H9 (cell line): Measurements from ENCODE around the gene TBL3. TPM values are rescaled to one million over a fixed set of nuclear protein-coding genes. Genes with fewer than 3 reads are reported as not detected.

ENCODE experiments used
- DNase-seq: peaks from one replicate; pipeline ENCODE4 v3.0.0-alpha.2; 2017
- H2AFZ ChIP-seq: one replicate; pipeline ENCODE4 v1.6.1; 2013; ENCODE audit warnings: mild to moderate bottlenecking, low read length, control low read depth, moderate library complexity
- H2AK5ac ChIP-seq: 2 replicates; pipeline ENCODE4 v1.6.1; 2013; ENCODE audit warnings: low read length, control low read depth, mixed read lengths; ENCODE audit not compliant: insufficient read length
- H2BK120ac ChIP-seq: one replicate; pipeline ENCODE4 v1.6.1; 2013; ENCODE audit warnings: low read depth, mild to moderate bottlenecking, low read length, control low read depth, inconsistent platforms; ENCODE audit not compliant: poor library complexity, severe bottlenecking
- H2BK12ac ChIP-seq: 2 replicates; pipeline ENCODE4 v1.6.1; 2013; ENCODE audit warnings: low read length, control low read depth, mixed read lengths, low read depth; ENCODE audit not compliant: insufficient read length
- H2BK15ac ChIP-seq: 2 replicates; pipeline ENCODE4 v1.6.1; 2013; ENCODE audit warnings: low read depth, low read length, control low read depth
- H2BK20ac ChIP-seq: one replicate; pipeline ENCODE4 v1.6.1; 2013; ENCODE audit warnings: low read depth, mild to moderate bottlenecking, low read length, control low read depth, inconsistent platforms; ENCODE audit not compliant: poor library complexity, severe bottlenecking
- H2BK5ac ChIP-seq: 2 replicates; pipeline ENCODE4 v1.6.1; 2013; ENCODE audit warnings: low read length, control low read depth, mixed read lengths; ENCODE audit not compliant: insufficient read length
- H3K14ac ChIP-seq: 2 replicates; pipeline ENCODE4 v1.6.1; 2013; ENCODE audit warnings: low read length, control low read depth; ENCODE audit not compliant: insufficient read depth
- H3K18ac ChIP-seq: 2 replicates; pipeline ENCODE4 v1.6.1; 2013; ENCODE audit warnings: low read depth, mild to moderate bottlenecking, mixed read lengths, low read length, control low read depth; ENCODE audit not compliant: insufficient read length
- H3K23ac ChIP-seq: 2 replicates; pipeline ENCODE4 v1.6.1; 2013; ENCODE audit warnings: low read length, control low read depth, mixed read lengths, low read depth; ENCODE audit not compliant: insufficient read length
- H3K23me2 ChIP-seq: 2 replicates; pipeline ENCODE4 v1.6.1; 2013; ENCODE audit warnings: low read depth, mild to moderate bottlenecking, mixed read lengths, low read length, control low read depth; ENCODE audit not compliant: insufficient read length, poor library complexity, severe bottlenecking
- H3K27ac ChIP-seq: 2 replicates; pipeline ENCODE4 v1.5.1; 2013; ENCODE audit warnings: low read length, control low read depth, mixed read lengths, low read depth; ENCODE audit not compliant: insufficient read length
- H3K27me3 ChIP-seq: 2 replicates; pipeline ENCODE4 v1.6.1; 2013; ENCODE audit warnings: low read length, control low read depth, inconsistent platforms; ENCODE audit not compliant: insufficient read depth
- H3K4ac ChIP-seq: 2 replicates; pipeline ENCODE4 v1.6.1; 2013; ENCODE audit warnings: low read depth, mild to moderate bottlenecking, control low read depth, inconsistent platforms, low read length, moderate library complexity
- H3K4me1 ChIP-seq: 2 replicates; pipeline ENCODE4 v1.6.1; 2013; ENCODE audit warnings: low read length, control low read depth, inconsistent platforms; ENCODE audit not compliant: insufficient read depth
- H3K4me2 ChIP-seq: 2 replicates; pipeline ENCODE4 v1.6.1; 2013; ENCODE audit warnings: low read length, control low read depth, mixed read lengths; ENCODE audit not compliant: insufficient read length, insufficient read depth
- H3K56ac ChIP-seq: 2 replicates; pipeline ENCODE4 v1.6.1; 2013; ENCODE audit warnings: low read depth, mild to moderate bottlenecking, mixed read lengths, low read length, control low read depth; ENCODE audit not compliant: insufficient read length
- H3K79me1 ChIP-seq: 2 replicates; pipeline ENCODE4 v1.6.1; 2013; ENCODE audit warnings: low read depth, mild to moderate bottlenecking, moderate library complexity, low read length, control low read depth, inconsistent platforms; ENCODE audit not compliant: insufficient read depth, poor library complexity, severe bottlenecking
- H3K79me2 ChIP-seq: 2 replicates; pipeline ENCODE4 v1.6.1; 2013; ENCODE audit warnings: low read length, control low read depth, inconsistent platforms; ENCODE audit not compliant: insufficient read depth
- H3K9ac ChIP-seq: 2 replicates; pipeline ENCODE4 v1.6.1; 2013; ENCODE audit warnings: low read length, control low read depth, mixed read lengths; ENCODE audit not compliant: insufficient read length; ENCODE audit errors: extremely low read depth
- H3K9me3 ChIP-seq: one replicate; pipeline ENCODE4 v1.6.1; 2013; ENCODE audit warnings: low read depth, low read length, inconsistent platforms; ENCODE audit not compliant: control insufficient read depth
- H3T11ph ChIP-seq: one replicate; pipeline ENCODE4 v1.6.1; 2013; ENCODE audit warnings: mild to moderate bottlenecking, low read length, control low read depth, inconsistent platforms
- H4K20me1 ChIP-seq: one replicate; pipeline ENCODE4 v1.6.1; 2013; ENCODE audit not compliant: control insufficient read depth, insufficient read length, insufficient read depth
- H4K5ac ChIP-seq: 2 replicates; pipeline ENCODE4 v1.6.1; 2013; ENCODE audit warnings: low read depth, mild to moderate bottlenecking, mixed read lengths, low read length, control low read depth; ENCODE audit not compliant: insufficient read length
- H4K8ac ChIP-seq: replicated peaks from 2 replicates; pipeline ENCODE4 v1.6.1; 2013; ENCODE audit warnings: low read length, control low read depth, mixed read lengths, low read depth; ENCODE audit not compliant: insufficient read length
- H4K91ac ChIP-seq: 2 replicates; pipeline ENCODE4 v1.6.1; 2013; ENCODE audit warnings: low read depth, mild to moderate bottlenecking, moderate library complexity, mixed read lengths, low read length, control low read depth; ENCODE audit not compliant: insufficient read length
- H3K27ac Mint-ChIP-seq, 3 experiments: 2 replicates in 2 of 3; 3 replicates in 1 of 3; pipeline ENCODE4 v1.8.0; 2020 to 2021; ENCODE audit warnings: mixed read lengths in 3 of 3, mild to moderate bottlenecking in 1 of 3, moderate library complexity in 1 of 3
- H3K27me3 Mint-ChIP-seq: 2 replicates; pipeline ENCODE4 v1.8.0; 2021; ENCODE audit warnings: low read depth, mild to moderate bottlenecking, moderate library complexity, mixed read lengths
- H3K36me3 Mint-ChIP-seq, 3 experiments: 2 replicates in 2 of 3; 3 replicates in 1 of 3; pipeline ENCODE4 v1.8.0; 2020 to 2021; ENCODE audit warnings: low read depth in 3 of 3, mixed read lengths in 3 of 3; ENCODE audit not compliant: insufficient read depth in 1 of 3
- H3K4me1 Mint-ChIP-seq, 2 experiments: 2 replicates each; pipeline ENCODE4 v1.8.0; 2020; ENCODE audit warnings: mixed read lengths in 2 of 2
- H3K4me3 Mint-ChIP-seq, 2 experiments: 2 replicates in 1 of 2; 3 replicates in 1 of 2; pipeline ENCODE4 v1.8.0; 2020 to 2021; ENCODE audit warnings: mild to moderate bottlenecking in 2 of 2, mixed read lengths in 2 of 2, moderate library complexity in 1 of 2
- H3K9me3 Mint-ChIP-seq, 2 experiments: 2 replicates in 1 of 2; 3 replicates in 1 of 2; pipeline ENCODE4 v1.8.0; 2020; ENCODE audit warnings: mild to moderate bottlenecking in 2 of 2, mixed read lengths in 2 of 2, moderate library complexity in 1 of 2
- WGBS: extraction: QIAGEN DNeasy Blood & Tissue Kit; methylation state at CpG from one replicate; pipeline ENCODE4 v1.1.7; 2013; ENCODE audit warnings: missing lambda C conversion rate, low lambda C conversion rate, mixed read lengths; ENCODE audit not compliant: insufficient read length; ENCODE audit errors: extremely low coverage; 5-methylcytosine and 5-hydroxymethylcytosine counted together
- total RNA-seq: library from RNA; stranded (reverse); gene quantifications from 2 replicates; pipeline ENCODE4 v1.2.1, GENCODE V29; 2021
- TF ChIP-seq, protein P1 (sequence below): fragments of 200-600 bp; sonication (generic); conservative IDR thresholded peaks from 3 replicates; pipeline ENCODE4 v1.8.0; 2021; ENCODE audit warnings: antibody characterized with exemption, mild to moderate bottlenecking

The TBL3 gene
- total RNA-seq, 1 experiment from 2014 or later = 54.0 TPM

DNA sequence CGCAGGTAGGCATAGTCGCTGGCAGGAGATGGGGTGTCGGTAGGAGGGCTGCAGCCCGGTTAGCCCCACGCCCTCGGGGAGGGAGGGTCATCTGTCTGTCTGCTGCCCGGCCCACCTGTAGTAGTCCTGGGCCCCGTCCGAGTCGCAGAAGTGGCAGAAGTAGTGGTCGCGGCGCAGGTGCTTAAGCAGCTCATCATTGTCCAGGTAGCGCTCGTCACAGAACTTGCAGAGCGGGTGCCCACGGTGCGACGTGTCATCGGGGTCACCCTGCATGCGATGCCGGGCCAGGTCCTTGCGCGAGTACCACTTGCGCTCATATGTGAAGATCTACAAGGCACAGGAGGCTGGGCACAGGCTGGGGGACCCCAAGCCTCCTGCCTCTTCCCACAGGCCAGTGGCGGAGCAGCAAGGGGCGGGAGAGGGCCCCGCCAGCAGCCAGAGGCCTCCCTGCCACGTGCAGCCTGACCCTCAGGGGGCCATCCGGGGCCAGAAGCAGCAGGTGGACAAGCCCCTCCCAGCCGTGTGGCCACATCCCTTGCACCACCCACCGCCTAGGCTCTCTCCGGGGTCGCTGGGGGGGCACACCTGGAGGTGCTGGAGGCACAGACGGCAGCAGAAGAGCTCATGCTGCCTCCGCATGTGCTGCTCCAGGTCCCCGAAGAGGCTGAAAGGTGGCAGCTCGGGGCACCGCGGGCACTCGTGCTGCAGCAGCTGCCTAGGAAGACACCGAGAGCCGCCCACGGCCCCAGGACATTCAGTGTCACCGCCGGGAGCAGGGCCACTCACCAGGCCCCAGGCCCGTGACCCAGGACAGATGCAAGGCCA is 30.8 kb downstream of the TBL3 start:
- peaks cover 8 to 19% of the 10 kb centered on the region in 2 experiments for H3K4me1 Mint-ChIP-seq
- no peak overlapping the region for H3K4me3 Mint-ChIP-seq
- H3K36me3 Mint-ChIP-seq = peaks cover 18 to 44% (median 44%) of the 10 kb centered on the region in 3 experiments
- H3K4me1 ChIP-seq = peaks cover 1% of the 10 kb centered on the region; the same call in 1 of the 2 replicates
- no peak overlapping the region for H2AFZ ChIP-seq
- H2BK20ac ChIP-seq = no peak overlapping the region
- no peak overlapping the region for H3K9ac ChIP-seq
- no peaks in the 10 kb centered on the region for H3K9me3 ChIP-seq
- no peak overlapping the region for H3K4ac ChIP-seq
- no peak overlapping the region for H3K23ac ChIP-seq
- no peak overlapping the region for H2BK15ac ChIP-seq
- H3K27me3 ChIP-seq = no peaks in the 10 kb centered on the region
- peaks cover 17% of the 10 kb centered on the region for H3K79me1 ChIP-seq
- no peak overlapping the region for H2BK12ac ChIP-seq
- no peak overlapping the region for H3T11ph ChIP-seq
- H3K27ac ChIP-seq = no peak overlapping the region
- H3K27ac Mint-ChIP-seq = 0 out of 7 replicates have a peak overlapping the region, but pooled peaks of 1 of the 3 experiments have one; percentile 44
- H3K56ac ChIP-seq = no peak overlapping the region
- H3K79me2 ChIP-seq = peaks cover 13% of the 10 kb centered on the region; the same call in 1 of the 2 replicates
- no peak overlapping the region for H4K91ac ChIP-seq
- no peaks in the 10 kb centered on the region for H3K9me3 Mint-ChIP-seq
- H3K23me2 ChIP-seq = no peaks in the 10 kb centered on the region
- H2BK120ac ChIP-seq = no peak overlapping the region
- H2AK5ac ChIP-seq = no peak overlapping the region
- TF ChIP-seq, protein P1, sequence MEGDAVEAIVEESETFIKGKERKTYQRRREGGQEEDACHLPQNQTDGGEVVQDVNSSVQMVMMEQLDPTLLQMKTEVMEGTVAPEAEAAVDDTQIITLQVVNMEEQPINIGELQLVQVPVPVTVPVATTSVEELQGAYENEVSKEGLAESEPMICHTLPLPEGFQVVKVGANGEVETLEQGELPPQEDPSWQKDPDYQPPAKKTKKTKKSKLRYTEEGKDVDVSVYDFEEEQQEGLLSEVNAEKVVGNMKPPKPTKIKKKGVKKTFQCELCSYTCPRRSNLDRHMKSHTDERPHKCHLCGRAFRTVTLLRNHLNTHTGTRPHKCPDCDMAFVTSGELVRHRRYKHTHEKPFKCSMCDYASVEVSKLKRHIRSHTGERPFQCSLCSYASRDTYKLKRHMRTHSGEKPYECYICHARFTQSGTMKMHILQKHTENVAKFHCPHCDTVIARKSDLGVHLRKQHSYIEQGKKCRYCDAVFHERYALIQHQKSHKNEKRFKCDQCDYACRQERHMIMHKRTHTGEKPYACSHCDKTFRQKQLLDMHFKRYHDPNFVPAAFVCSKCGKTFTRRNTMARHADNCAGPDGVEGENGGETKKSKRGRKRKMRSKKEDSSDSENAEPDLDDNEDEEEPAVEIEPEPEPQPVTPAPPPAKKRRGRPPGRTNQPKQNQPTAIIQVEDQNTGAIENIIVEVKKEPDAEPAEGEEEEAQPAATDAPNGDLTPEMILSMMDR = no peak
- no peak overlapping the region for H3K14ac ChIP-seq
- DNase-seq = no peak
- no peak overlapping the region for H3K18ac ChIP-seq
- H4K5ac ChIP-seq = no peak overlapping the region
- H2BK5ac ChIP-seq = no peak overlapping the region
- no peaks in the 10 kb centered on the region for H3K27me3 Mint-ChIP-seq
- H4K8ac ChIP-seq = no peak overlapping the region
- WGBS = no CpG with 5 or more reads among the region's 47 CpGs
- H4K20me1 ChIP-seq = no peaks in the 10 kb centered on the region
- no peak overlapping the region for H3K4me2 ChIP-seq
